GM19324 (cell line): ENCODE measurements around the gene ANO4.

Experiments
- ATAC-seq: cut with Tn5 transposase; IDR thresholded peaks from one replicate; pipeline ENCODE4 v1.9.1; 2021; ENCODE audit warnings: mild to moderate bottlenecking, moderate library complexity; ENCODE audit not compliant: unreplicated experiment, low FRiP score

Gene ANO4

DNA sequence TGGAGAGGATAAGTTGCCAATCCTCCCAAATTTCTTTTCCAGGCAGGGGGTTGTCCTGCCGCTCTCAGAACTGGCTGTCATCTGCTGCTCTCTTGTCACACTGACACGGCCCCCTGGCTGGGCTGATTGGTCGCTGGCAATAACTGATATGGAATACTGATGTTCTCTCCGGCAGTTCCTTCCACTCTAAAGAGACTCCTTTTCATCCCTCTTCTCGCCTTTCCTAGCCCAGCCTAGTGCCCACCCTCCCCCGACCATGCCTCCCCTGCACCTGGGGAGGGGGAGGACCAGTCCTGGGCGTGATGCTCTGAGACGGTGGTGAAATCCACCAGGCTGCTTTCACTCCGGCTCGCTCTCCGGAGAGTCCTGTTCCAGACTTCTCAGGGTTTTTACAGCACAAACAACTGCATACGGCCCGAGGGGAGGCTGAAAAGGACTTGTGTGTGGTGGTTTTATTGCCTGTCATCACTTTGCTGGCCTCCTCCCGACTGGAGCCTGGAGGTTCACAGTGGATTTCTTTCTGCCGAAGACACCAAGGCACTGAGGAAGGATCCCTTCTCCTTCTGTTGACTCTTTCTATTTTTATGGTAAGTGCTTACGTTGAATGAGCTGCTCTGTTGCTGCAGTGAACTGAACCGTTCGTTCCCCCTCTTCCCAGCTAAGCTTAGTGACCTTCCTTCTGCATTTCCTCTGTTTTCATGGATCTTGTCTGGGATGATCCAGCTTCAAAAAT lies at the start of gene ANO4:
Gene ANO4 (plus strand): TSS at position 336 of the 733 bp plus-strand sequence. CDS start 107,010 bp downstream, outside the sequence.
- ATAC-seq, result no peak

DNA sequence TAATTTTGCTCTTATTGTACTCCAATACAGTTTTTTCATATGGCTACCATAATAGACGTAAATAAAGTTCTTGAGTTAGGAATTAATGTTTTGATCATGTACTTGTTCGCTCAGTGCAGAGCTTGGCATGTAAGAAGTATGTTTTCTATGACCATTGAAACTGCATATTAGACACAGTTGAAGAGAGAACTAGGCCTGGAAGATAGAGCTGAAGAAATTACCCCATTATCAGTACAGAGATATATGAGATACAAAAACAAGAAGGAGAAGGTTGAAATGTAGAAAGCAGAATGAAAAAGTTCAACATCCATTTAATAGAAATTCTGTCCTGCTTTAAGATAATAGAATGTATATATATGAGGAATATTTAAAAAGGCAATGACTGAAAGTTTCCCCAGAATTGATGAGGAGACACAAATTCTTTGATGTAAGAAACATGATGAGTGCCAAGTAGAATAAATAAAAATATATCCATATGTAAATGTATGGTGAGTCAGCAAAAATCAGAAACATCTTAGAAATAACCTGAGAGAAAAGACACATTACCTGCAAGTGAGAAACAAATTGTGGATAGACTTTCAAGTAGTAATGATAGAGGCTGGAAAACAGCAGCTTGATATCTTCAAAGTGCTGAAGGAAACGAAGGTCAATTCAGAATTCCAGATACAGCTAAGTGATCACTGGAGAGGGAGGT lies 49.1 kb upstream of the ANO4 start:
- ATAC-seq, result no peak

DNA sequence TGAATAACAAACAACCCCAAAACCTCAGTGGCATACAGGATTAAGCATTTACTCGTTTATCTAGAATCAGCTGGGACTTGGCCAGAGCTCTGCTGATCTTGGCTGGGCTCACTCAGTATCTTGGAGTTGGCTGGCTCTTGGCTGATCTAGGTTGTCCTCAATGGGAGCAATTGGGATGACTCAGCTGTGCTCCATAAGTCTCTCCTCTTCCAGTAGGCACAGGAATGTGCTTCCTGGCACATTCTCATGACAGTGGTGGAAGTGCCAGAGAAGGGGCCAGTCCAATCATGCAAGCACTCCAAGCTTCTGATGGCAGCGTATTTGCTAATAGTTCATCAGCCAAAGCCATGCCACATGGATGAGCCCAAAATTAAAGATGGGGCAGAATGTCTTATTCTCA lies 41.7 kb upstream of the ANO4 start:
- no peak for ATAC-seq

- no peak for ATAC-seq
Measured at GRCh38 chr12:100753837-100754236, 40.7 kb upstream of the ANO4 start.

- ATAC-seq, result no peak
Measured at GRCh38 chr12:100755186-100755585, 39.4 kb upstream of the ANO4 start.

- no peak for ATAC-seq
Measured at GRCh38 chr12:100758083-100758482, 36.5 kb upstream of the ANO4 start.

DNA sequence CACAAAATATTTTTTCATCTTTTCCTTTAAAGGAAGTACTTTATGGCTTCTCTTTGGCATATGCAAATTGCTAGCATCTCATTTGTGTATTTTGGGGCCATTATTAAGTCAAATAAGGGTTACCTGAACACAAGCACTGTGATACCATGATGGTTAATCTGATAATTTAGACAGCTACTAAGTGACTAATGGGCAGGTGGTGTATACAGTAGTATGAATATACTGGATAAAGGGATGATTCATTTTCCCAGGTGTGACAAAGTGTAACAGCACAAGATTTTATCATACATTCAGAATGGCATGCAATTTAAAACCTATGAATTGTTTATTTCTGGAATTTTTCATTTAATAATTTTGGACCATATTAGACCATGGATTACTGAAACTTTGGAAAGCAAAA lies 27.2 kb upstream of the ANO4 start:
- no peak for ATAC-seq

- ATAC-seq, result no peak
Measured at GRCh38 chr12:100767950-100768349, 26.6 kb upstream of the ANO4 start.

GRCh38 chr12:100778967-100779590 lies 15.5 kb upstream of the ANO4 start:
- ATAC-seq, result no peak

GRCh38 chr12:100789146-100789545 lies 5.4 kb upstream of the ANO4 start:
- ATAC-seq, result no peak

DNA sequence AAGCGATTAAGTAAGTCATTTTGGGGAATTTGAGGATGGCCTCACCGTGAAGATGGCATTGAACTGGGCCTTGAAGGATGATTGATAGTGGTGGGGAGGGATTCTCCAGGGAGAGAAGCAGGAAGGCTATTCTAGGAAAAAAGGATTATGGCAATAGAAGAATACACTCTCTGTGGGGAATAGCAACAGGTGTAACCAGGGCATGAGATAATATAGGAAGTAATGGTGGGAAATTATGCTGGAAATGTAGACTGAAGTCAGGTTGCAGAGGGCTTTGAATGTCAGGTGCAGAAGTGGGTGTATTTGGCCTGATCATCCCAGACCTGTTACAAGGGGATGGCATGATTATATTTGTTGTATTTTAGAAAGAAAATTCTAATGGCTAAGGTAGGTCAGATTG lies 4.6 kb upstream of the ANO4 start:
- no peak for ATAC-seq

GRCh38 chr12:100790552-100790951 lies 4.0 kb upstream of the ANO4 start:
- no peak for ATAC-seq

DNA sequence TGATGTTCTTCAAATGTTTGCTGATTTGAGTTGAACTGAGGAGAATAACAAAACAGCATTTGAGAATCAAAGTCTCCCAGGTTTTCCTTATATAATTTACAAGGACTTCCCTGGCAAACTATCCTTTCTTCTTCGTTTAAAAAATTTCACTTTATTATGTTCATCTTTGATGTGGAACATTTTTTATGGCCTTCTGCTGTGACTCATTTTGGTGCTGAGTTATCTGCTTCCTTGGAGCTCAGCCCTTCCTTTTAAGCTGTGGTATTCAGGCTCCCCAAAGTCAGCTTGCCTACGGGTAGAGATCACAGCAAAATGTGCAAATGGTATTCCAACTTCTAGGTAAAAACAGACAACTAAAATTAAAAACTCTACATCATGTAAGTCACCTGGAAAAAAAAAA lies 1.4 kb upstream of the ANO4 start:
- ATAC-seq, result no peak

DNA sequence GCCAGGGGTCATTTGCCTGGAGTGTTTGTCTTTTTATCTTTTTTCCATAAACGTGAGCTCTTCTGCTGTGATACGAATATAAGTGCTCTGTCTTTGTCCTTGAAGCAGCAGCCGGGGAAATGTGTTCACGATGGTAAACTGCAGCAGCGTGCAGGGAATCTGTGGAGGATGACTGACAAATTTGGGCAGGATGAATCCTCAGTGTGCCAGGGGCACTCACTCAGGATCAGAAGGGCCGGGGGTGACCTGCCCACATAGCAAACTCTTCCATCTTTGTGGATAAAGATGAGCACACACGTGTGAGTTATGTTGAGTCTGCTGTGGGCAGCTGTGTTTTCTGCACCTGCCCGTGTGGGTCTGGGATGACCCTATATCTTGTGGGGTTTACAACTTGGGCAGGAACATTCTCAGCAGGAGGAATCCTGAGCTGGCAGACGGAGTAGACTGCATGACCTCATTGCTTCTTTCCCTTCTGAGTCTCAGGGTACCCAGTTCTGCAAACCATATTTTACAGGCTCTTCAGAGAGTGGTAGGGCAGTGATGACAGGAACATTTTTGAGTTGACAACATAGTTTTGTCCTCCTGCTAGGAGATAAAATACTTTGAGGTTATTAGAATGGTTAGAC lies 711 bp downstream of the ANO4 start:
- no peak for ATAC-seq

- no peak for ATAC-seq
Measured at GRCh38 chr12:100795800-100796179, 1.2 kb downstream of the ANO4 start.

- ATAC-seq, result no peak
Measured at GRCh38 chr12:100796621-100797020, 2.0 kb downstream of the ANO4 start.

DNA sequence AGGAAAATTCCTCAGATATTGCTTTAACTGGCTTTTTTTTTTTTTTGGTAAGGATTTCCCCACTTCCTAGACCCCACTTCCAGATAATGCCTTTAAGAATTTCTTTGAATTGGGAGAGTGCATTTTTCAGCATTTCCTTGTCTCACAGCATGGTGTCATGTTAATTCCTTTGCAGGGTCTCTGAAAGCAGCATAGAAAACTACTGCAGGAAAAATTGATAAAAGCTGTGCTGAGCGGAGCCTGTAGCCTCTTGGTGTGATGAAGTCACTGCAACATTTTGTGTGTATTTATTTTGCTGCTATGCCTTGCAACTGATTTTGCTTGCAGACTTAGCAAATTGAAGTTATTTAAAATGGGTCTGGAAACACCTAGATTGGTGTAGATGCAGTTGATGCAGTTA lies 2.7 kb downstream of the ANO4 start:
- no peak for ATAC-seq

DNA sequence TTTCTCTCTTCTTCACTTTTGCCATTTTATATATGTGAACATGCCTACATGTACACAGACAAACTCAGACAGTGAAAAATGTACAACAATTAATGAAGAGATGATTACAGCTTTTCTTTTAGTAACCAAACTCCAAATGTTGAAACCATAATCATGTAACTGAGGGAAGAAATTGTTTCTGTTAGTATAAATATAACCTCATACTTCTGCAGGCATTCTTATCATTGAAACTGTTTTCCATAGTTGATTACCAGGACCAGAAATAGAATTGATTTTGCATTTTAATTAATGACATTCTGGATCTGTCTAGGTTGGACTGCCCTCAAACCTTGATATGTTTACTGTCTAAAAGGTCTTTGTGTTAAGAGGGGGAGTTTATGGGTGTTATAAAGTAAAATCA lies 3.2 kb downstream of the ANO4 start:
- no peak for ATAC-seq

- ATAC-seq, result no peak
Measured at GRCh38 chr12:100798286-100799160, 3.9 kb downstream of the ANO4 start.

GRCh38 chr12:100799770-100800169 lies 5.2 kb downstream of the ANO4 start:
- ATAC-seq, result no peak
